Measurements from ENCODE around the gene PNMT. TPM values are rescaled to one million over a fixed set of nuclear protein-coding genes. Genes with fewer than 3 reads are reported as not detected.

Gene PNMT
- polyA plus RNA-seq, 1 experiment = not detected

GRCh38 chr17:39626171-39627046 lies 41.8 kb upstream of the PNMT start, which contains the start of gene PPP1R1B:
PPP1R1B (plus strand) TSS chr17:39626952; CDS start chr17:39627393, 441 bp downstream.
- TF ChIP-seq CTCF (IDR thresholded peaks at IDR 0.05; ENCODE audit: low read depth, low read length) = no peak
- H3K9me3 ChIP-seq (ENCODE audit: control insufficient read depth, insufficient read depth, low read length) = no peaks in the 10 kb centered on the region
- no peak for DNase-seq (ENCODE audit: low read depth, low spot score)
- H3K4me3 ChIP-seq (ENCODE audit: low read depth, low read length) = peak within 1 kb of the TSS; percentile 29
- H3K27ac ChIP-seq (ENCODE audit: low read depth, low read length) = no peak within 1 kb of the TSS
- ChIA-PET CTCF (interaction anchor here (0.6 to 7.8 kb wide), 3 partner anchors 7 to 356 kb away, joined by 3 to 227 read pairs (median 114); no protein-coding TSS in a partner anchor), POLR2A (interaction anchor here (0.6 kb wide), 1 partner anchor 25 kb away, joined by 3 read pairs; no protein-coding TSS in a partner anchor)
- peaks cover 64% of the 10 kb centered on the region for H3K27me3 ChIP-seq (ENCODE audit: control insufficient read depth, insufficient read depth, low read length)

DNA sequence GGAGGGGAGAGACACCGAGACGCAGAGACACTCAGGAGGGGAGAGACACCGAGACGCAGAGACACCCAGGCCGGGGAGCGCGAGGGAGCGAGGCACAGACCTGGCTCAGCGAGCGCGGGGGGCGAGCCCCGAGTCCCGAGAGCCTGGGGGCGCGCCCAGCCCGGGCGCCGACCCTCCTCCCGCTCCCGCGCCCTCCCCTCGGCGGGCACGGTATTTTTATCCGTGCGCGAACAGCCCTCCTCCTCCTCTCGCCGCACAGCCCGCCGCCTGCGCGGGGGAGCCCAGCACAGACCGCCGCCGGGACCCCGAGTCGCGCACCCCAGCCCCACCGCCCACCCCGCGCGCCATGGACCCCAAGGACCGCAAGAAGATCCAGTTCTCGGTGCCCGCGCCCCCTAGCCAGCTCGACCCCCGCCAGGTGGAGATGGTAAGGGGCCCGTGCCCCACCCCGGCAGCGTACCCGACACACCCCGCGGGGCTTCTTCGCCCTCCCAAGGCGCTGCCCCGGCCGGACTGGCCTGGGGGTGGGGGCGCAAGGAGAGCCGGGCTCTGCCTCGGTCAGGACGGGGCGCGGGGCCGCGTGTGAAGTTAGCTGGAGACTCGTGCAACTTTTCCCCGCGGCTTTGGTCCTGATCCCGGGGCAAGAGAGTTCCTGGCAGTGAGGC lies 41.1 kb upstream of the PNMT start:
- peak overlapping the region; percentile 29 for H3K4me3 ChIP-seq (ENCODE audit: low read depth, low read length)
- ChIA-PET CTCF (interaction anchor here (0.6 to 1.2 kb wide), 2 partner anchors 12 to 356 kb away, joined by 3 read pairs; no protein-coding TSS in a partner anchor), POLR2A (no interaction called here)
- H3K27me3 ChIP-seq (ENCODE audit: control insufficient read depth, insufficient read depth, low read length) = peaks cover 66% of the 10 kb centered on the region
- H3K9me3 ChIP-seq (ENCODE audit: control insufficient read depth, insufficient read depth, low read length) = no peaks in the 10 kb centered on the region
- DNase-seq (ENCODE audit: low read depth, low spot score) = no peak
- no peak overlapping the region for H3K27ac ChIP-seq (ENCODE audit: low read depth, low read length)
- TF ChIP-seq CTCF (IDR thresholded peaks at IDR 0.05; ENCODE audit: low read depth, low read length) = no peak

DNA sequence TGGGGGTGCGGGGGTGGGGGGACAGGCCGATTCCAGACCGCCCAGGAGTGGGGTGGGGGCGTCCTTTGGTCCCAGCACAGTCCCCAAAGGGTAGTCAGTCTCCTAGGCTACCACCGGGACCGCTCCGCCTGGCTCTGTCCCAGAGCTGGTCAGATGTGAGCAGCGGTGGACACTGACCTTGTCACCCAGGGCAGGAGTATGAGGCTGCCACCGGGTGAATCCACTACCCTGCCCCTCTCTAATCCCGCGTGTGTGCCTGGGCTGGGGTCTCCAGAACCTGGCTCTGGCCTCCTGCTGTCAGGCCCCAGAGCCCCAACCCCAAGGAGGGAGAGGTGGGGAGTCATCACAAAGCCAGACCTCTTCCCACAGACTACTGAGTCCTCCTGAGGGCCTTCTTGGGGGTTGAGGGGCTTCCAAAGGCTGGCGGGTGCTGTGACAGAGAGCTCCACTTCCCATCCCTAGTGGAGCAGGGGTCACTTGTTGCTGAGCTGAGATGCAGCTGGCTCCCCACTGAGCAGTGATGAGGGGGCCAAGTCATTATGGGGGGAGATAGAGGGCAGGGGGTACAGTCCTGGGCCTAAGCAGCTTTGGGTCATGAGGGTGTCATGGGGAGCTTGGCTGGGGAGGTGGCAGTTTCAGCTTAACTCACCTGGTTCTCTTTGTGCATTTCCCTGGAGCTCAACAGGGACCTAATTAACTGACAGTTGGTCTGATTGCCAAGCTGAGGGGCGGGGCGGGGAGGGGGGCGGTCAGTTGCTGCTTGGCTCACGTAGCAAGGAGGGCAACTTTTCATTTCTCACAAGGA lies 40.3 kb upstream of the PNMT start:
- H3K27ac ChIP-seq (ENCODE audit: low read depth, low read length) = no peak overlapping the region
- peaks cover 68% of the 10 kb centered on the region for H3K27me3 ChIP-seq (ENCODE audit: control insufficient read depth, insufficient read depth, low read length)
- no peak overlapping the region for H3K4me3 ChIP-seq (ENCODE audit: low read depth, low read length)
- H3K9me3 ChIP-seq (ENCODE audit: control insufficient read depth, insufficient read depth, low read length) = no peaks in the 10 kb centered on the region
- ChIA-PET CTCF (interaction anchor here (1.0 to 1.2 kb wide), 2 partner anchors 9 to 11 kb away, joined by 3 to 4 read pairs; no protein-coding TSS in a partner anchor), POLR2A (interaction anchor here (0.6 kb wide), 1 partner anchor 24 kb away, joined by 3 read pairs; no protein-coding TSS in a partner anchor)
- TF ChIP-seq CTCF (IDR thresholded peaks at IDR 0.05; ENCODE audit: low read depth, low read length) = no peak
- DNase-seq (ENCODE audit: low read depth, low spot score) = no peak

- POLR2A ChIA-PET = no interaction called here
- Histone ChIP-seq H3K9me3 (ENCODE audit: control insufficient read depth, insufficient read depth, low read length) (no peaks in the 10 kb centered on the region), H3K27me3 (ENCODE audit: control insufficient read depth, insufficient read depth, low read length) (peaks cover 73% of the 10 kb centered on the region), H3K27ac (ENCODE audit: low read depth, low read length) (no peak overlapping the region), H3K4me3 (ENCODE audit: low read depth, low read length) (no peak overlapping the region)
- no peak for DNase-seq (ENCODE audit: low read depth, low spot score)
- CTCF ChIA-PET = interaction anchor here (1.0 to 1.2 kb wide), 2 partner anchors 10 kb away, joined by 3 to 4 read pairs; no protein-coding TSS in a partner anchor
- no peak for TF ChIP-seq CTCF (IDR thresholded peaks at IDR 0.05; ENCODE audit: low read depth, low read length)
Observed at GRCh38 chr17:39628655-39629493, 39.4 kb upstream of the PNMT start.

Data from AG04450 (cell line).